Activated T-helper 9 cell treated with anti-CD3 and anti-CD28 coated beads, Interleukin-2, amount 50 U/mL, for 16 hours (primary cell): ENCODE data around the gene STK11IP.

Source experiments
- DNase-seq: peaks from one replicate; pipeline ENCODE4 v3.0.0-alpha.2; 2020; ENCODE audit warnings: low read depth

The STK11IP gene

GRCh38 chr2:219597552-219598307, at the start of gene STK11IP:
STK11IP (plus strand) TSS chr2:219597857; CDS start chr2:219598120, 263 bp downstream.
- DNase-seq = peak; percentile 86

- no peak for DNase-seq
Measured at GRCh38 chr2:219548990-219549389, 48.7 kb upstream of the STK11IP start.

GRCh38 chr2:219549619-219550018, 48.0 kb upstream of the STK11IP start:
- DNase-seq = no peak

GRCh38 chr2:219551441-219552381, 45.9 kb upstream of the STK11IP start:
- no peak for DNase-seq

- peak; percentile 75 for DNase-seq
Measured at GRCh38 chr2:219552382-219553167, 45.1 kb upstream of the STK11IP start.

GRCh38 chr2:219553168-219553417, 44.6 kb upstream of the STK11IP start:
- no peak for DNase-seq

GRCh38 chr2:219553463-219553963, 44.1 kb upstream of the STK11IP start:
- DNase-seq = no peak

GRCh38 chr2:219554350-219554749, 43.3 kb upstream of the STK11IP start:
- DNase-seq = no peak

GRCh38 chr2:219555956-219556355, 41.7 kb upstream of the STK11IP start:
- DNase-seq = no peak

- no peak for DNase-seq
Measured at GRCh38 chr2:219556413-219556812, 41.2 kb upstream of the STK11IP start.

- no peak for DNase-seq
Measured at GRCh38 chr2:219557320-219557719, 40.3 kb upstream of the STK11IP start.

GRCh38 chr2:219557791-219558785, 39.6 kb upstream of the STK11IP start:
- no peak for DNase-seq

GRCh38 chr2:219559156-219559915, 38.3 kb upstream of the STK11IP start:
- no peak for DNase-seq

GRCh38 chr2:219560037-219560892, 37.4 kb upstream of the STK11IP start:
- no peak for DNase-seq

GRCh38 chr2:219560893-219561178, 36.8 kb upstream of the STK11IP start:
- DNase-seq = no peak

- no peak for DNase-seq
Measured at GRCh38 chr2:219561179-219562048, 36.2 kb upstream of the STK11IP start.

GRCh38 chr2:219562049-219563020, 35.3 kb upstream of the STK11IP start:
- DNase-seq = no peak
